Fibroblast of the conjunctiva (primary cell): Measurements from ENCODE around the gene POLR2F.
"Not testable (repeated sequence)": the region's sequence is repeated elsewhere in the genome, so short reads cannot be mapped to it uniquely, and the experiment has no call there.

ENCODE experiments used
- DNase-seq: peaks from one replicate; pipeline ENCODE4 v3.0.0-alpha.2; 2010; ENCODE audit warnings: low read depth

The POLR2F gene

GRCh38 chr22:37955825-37956397, 2.4 kb downstream of the POLR2F start:
- not testable (repeated sequence) for DNase-seq

GRCh38 chr22:37957232-37957631, 3.7 kb downstream of the POLR2F start:
- no peak for DNase-seq

GRCh38 chr22:37959231-37959825, 5.8 kb downstream of the POLR2F start:
- DNase-seq = no peak

GRCh38 chr22:37961062-37961461, 7.6 kb downstream of the POLR2F start:
- DNase-seq = no peak

GRCh38 chr22:37965940-37966664, 12.6 kb downstream of the POLR2F start:
- no peak for DNase-seq

GRCh38 chr22:37967147-37967546, 13.6 kb downstream of the POLR2F start:
- no peak for DNase-seq

GRCh38 chr22:37967637-37968451, 14.3 kb downstream of the POLR2F start:
- DNase-seq = no peak

- no peak for DNase-seq
Measured at GRCh38 chr22:37968452-37969251, 15.2 kb downstream of the POLR2F start.

GRCh38 chr22:37970864-37971263, 17.4 kb downstream of the POLR2F start:
- no peak for DNase-seq

GRCh38 chr22:37971475-37972434, 18.3 kb downstream of the POLR2F start:
- DNase-seq = no peak

GRCh38 chr22:37972527-37972926, 19.0 kb downstream of the POLR2F start:
- DNase-seq = no peak

GRCh38 chr22:37973271-37974170, 20.0 kb downstream of the POLR2F start:
- DNase-seq = no peak

GRCh38 chr22:37975153-37975552, 21.7 kb downstream of the POLR2F start:
- no peak for DNase-seq

GRCh38 chr22:37976022-37976421, 22.5 kb downstream of the POLR2F start:
- DNase-seq = not testable (repeated sequence)

- no peak for DNase-seq
Measured at GRCh38 chr22:37976547-37976946, 23.0 kb downstream of the POLR2F start.

- no peak for DNase-seq
Measured at GRCh38 chr22:37979782-37980181, 26.3 kb downstream of the POLR2F start.

- no peak for DNase-seq
Measured at GRCh38 chr22:37981282-37982011, 27.9 kb downstream of the POLR2F start.

- DNase-seq = no peak
Measured at GRCh38 chr22:37982151-37982785, 28.8 kb downstream of the POLR2F start.
